ENCODE results near the gene ANGEL1.

The ANGEL1 gene, protein sequence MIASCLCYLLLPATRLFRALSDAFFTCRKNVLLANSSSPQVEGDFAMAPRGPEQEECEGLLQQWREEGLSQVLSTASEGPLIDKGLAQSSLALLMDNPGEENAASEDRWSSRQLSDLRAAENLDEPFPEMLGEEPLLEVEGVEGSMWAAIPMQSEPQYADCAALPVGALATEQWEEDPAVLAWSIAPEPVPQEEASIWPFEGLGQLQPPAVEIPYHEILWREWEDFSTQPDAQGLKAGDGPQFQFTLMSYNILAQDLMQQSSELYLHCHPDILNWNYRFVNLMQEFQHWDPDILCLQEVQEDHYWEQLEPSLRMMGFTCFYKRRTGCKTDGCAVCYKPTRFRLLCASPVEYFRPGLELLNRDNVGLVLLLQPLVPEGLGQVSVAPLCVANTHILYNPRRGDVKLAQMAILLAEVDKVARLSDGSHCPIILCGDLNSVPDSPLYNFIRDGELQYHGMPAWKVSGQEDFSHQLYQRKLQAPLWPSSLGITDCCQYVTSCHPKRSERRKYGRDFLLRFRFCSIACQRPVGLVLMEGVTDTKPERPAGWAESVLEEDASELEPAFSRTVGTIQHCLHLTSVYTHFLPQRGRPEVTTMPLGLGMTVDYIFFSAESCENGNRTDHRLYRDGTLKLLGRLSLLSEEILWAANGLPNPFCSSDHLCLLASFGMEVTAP

DNA sequence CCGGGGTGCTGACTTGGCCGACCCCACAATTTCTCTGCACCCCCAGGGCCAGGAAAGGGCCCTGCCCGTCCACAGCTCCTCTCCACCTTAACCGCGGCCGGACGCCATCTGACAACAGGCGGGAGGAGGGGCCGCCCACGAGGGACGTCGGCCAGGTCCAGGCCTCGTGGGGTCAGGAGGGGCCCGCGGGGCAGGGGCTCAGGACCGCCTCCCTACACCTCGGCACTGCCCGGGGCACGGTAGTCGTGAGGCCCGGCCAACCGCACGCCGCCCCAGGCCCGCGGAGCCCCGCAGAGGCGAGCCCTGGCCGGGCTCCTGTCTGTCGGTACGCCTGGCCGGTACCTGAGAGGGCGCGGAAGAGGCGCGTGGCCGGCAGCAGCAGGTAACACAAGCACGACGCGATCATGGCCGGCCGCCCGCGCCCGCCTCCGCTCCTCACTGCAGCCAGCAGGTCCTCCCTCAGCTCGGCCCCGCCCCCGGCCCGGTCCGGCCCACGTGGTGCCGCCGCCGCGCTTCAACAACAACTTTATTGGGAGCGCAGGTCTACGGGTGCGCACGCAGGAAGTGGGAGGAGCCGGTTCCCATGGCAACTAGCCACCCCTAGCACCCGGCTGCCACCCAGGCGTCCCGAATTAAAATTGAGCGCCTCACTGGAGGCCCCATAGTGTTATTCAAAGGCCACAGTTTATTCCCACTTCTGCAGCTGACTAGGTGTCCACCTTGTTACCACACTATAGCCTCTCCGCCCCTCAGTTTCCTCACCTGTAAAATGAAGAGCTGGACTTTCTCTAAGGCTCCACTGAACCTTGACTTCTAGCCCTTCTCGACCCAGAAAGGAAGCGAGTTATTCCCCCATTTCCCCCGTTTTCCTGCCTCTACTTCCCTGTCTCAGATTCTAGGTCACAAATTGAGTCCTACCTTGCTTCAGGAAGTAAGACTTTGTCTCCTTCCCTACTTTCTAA, at the start of gene ANGEL1:
Gene ANGEL1 (minus strand): TSS at position 461 of the 962 bp plus-strand sequence. CDS start 55 bp downstream, at position 406.
- peak; percentile 99 for DNase-seq

DNA sequence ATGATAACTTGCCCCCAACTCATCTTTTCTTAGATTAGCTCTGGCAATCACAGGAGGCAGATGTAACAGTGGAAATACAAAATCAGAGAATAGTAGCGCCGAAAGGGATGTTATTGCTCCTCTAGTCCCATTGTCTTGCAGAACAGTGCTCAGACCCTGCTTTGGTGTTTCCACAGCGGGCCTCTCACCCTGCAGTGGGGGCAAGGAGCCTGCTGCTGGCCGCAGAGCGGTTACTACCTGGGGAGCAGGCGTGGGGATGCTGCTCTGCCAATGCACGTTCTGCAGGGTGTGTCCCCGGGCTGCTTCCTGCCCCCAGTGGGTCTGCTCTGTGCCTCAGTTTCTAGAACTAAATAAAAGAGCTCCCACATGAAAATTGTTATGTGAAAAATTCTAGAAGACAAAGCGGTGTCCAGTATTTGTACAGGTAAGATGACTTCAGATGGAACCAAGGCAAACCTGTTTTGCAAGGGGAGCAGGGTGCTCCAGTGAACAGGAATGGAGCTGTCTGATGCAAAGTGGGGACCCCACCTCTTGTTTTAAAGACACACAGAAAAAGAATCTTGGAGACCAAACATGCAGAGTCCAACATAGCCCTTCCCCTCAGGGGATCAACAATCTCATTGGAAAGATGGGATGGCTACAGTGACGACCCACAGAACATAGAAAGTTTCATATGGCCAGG, 49.0 kb upstream of the ANGEL1 start:
- DNase-seq: no peak

DNA sequence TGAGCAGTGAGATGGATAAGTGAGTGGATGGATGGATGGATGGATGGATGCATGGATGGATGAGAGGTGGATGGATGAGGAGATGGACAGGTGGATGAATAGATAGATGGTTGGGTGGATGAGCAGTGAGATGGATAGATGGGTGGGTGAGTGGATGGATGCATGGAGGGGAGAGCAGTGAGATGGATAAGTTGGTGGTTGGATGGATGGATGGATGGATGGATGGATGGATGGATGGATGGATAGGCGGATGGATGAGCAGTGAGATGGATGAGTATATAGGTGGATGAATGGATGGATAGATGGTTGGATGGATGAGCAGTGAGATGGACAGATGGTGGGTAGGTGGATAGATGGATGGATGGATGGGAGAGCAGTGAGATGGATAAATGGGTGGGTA, 44.1 kb upstream of the ANGEL1 start:
- no peak for DNase-seq

DNA sequence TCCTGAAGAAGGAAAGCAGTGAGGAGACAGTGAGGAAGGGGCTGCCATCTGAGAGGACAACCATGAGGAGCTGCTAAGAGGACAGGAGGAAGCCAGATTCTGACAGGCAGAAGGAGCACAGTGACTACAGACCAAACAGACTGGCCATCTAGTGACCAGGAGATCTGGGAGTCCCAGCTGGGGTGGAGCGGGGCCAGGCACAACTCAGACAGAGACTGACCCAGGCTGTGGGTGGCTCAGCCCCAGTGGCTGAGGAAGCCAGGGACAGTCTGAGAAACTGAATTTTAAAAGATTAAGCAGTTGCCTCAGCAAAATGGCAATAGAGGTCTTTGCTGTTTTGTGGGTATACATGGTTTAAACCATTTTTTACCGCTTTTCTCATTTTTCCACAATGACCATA, 42.4 kb upstream of the ANGEL1 start:
- DNase-seq: no peak

DNA sequence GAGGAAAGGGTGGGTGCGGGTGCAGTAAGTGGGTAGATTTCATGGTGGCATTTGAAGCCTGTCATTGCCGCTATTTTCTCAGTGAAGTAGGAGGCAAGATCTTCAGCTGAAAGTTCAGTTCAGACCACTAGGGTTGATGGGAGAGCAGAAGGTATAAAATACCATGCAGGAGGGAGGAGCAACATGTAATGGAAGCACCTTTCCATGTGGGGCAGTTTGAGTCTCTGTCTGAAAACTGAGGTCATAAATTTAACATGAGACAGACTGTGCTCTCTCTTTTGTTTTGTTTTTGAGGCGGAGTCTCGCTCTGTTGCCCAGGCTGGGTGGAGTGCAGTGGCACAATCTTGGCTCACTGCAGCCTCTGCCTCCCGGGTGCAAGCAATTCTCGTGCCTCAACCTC, 36.2 kb upstream of the ANGEL1 start:
- peak; percentile 67 for DNase-seq

DNA sequence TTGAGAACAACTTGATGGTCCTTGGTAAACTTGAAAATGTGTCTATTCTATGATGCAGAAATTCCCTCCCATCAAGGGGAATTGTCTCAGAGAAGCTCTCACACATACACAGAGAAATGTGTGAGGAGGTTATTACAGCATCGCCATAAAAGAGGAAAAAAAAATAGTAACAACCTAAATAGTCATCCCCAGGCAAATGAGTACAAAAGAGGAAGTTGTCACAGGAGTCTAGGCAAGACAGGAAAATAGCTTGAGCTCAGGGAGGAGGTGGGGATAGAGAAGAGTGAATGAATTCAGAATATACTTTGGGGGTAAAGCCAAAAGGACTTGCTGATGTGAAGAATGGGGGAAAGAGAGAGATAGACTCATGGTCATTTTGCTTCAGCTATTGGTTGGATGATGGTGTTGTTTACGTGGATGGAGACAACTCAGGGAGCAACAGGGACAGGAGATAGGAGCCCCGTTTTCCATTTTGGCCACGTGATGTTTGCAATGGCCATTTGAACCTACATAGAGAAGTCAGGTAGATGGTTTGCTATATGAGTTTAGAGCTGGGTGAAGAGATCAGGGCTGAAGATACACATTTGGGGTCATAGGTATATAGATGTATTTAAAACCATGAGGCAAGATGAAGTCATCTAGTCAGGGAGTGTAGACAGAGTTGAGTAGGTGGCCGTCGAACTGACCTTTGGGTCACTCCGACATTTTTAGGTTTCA, 33.8 kb upstream of the ANGEL1 start:
- no peak for DNase-seq

DNA sequence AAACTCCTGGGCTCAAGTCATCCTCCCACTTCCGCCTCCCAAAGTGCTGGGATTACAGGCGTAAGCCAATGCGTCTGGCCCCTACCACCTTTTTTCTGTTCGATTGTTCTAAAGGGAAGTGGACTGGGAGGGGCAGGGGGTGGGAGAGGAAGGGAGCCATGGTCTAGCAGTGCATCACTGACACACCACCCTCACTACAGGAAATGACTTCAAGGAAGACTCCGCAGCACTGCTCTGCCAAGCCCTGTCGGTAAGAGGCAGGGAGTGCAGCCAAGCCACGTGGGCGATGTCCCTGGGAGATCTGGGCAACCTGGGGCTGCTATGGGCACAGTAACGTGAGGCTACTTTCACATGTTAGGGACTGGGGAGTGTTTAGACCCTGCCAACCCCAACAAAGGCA, 31.5 kb upstream of the ANGEL1 start:
- peak; percentile 85 for DNase-seq

DNA sequence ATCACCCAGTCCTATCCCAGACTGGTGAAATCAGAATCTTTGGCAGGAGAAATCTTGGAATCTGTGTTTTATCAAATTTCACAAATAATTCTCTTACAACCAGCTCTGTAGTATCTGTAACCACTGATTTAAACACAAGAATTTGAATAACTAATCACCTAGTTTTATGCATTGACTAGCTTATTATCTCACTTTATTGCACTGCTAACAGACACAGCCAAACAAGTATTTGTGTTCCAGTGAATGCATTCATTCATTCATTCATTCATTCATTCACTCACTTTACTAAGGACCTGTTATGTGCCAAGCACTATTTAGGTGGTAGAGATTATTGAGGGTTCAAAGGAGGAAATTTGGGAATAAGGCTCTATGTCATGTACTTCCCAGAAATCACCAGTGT, 29.7 kb upstream of the ANGEL1 start:
- DNase-seq: no peak

DNA sequence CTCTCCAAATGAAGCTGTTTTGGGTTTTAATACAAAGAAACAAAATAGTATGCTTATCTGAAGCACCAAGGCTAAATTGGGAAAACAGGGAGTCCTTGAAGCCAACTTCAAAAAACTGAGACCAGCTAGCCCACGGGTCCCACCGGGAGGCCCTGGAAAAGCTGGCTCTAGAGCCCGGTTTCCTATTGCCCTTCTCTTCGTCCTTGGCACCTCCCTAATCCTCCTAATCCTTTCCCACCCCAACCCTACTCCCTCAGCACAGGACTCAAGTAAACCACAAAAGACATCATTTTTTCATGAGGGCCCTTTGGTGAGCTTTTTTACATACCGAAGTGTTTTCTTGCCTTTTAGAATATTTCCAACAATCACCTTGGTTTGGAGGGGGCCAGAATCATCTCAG, 24.8 kb upstream of the ANGEL1 start:
- DNase-seq: no peak

DNA sequence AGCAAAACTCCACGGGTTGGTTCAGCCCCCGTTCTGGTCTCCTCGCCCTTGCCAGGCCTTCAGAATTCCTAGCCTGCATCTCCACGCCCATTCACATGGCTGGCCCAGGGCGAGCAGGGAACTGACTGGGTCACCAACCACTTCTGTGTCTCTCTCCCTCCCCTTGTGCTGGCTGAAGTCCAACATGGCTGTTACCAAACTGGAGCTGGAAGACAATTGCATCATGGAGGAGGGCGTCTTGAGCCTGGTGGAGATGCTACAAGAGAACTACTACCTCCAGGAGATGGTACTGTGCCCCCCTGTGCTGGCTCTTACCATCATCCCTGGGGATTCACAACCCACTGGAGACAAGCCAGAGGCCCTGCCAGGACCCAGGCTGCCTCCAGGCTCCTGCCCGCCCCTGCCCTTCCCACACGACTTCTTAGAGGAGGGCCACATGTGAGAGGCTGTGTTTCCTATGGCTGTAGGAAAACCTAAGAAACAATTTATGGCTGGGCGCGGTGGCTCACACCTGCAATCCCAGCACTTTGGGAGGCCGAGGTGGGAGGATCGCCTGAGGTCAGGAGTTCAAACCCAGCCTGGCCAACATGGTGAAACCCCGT, 23.4 kb upstream of the ANGEL1 start:
- DNase-seq: peak; percentile 16

DNA sequence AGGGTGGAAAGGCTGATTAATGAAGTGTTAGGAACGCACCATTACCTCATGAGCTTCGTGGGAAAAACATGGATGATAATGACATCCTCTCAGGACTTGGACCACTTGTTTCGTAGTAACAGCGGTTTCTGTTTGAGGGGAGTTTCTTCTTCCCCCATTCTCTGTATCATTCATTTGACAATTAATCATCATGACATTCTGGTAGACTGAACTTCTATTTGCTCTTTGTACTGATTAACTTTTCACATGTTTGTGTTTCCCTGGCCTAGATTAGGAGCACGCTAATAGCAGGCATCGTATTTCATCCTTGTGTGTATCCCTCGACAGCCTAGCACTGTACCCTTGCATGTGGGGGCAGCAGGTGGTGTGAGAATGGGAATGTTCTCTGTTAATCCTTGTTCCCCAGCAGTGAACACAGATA, 21.6 kb upstream of the ANGEL1 start:
- DNase-seq: peak; percentile 27

DNA sequence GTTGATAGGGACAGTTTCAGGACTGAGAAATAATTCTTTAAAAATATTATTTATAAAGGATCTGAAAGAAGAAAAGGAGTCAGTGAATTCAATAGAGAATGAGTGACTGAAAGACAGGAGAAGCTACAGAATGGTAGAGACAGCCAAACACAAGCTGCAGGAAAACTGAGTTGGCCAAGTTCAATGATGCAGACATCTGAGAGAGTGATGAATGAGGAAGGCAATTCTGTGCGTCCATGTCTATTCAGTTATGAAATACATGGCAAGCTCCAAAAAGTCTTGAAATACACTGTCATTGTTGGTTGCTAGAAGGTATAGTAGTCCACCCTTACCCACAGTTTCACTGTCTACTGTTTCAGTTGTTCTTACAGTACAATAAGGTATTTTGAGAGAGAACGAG, 20.3 kb upstream of the ANGEL1 start:
- no peak for DNase-seq

DNA sequence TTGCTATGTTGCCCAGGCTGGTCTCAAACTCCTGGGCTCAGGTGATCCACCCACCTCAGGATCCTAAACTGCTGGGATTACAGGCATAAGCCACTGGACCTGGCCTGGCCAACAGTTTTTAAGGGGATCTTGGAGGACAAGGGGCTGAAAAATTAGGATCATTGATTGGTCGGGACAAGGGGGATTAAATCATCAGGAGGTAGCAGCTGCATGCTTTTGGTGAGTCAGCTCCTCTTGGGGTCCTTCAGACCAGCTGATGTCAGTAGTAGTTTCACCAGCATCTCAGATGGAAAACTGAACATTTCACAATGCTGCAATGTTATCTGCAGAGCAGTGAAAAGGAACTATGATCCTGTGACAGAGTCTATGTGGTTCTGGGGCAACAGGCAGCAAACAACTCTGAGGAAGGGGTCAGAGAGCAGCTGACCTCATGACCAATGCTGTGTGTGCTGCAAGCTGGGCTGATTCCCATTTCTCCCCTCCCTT, 19.9 kb upstream of the ANGEL1 start:
- no peak for DNase-seq

DNA sequence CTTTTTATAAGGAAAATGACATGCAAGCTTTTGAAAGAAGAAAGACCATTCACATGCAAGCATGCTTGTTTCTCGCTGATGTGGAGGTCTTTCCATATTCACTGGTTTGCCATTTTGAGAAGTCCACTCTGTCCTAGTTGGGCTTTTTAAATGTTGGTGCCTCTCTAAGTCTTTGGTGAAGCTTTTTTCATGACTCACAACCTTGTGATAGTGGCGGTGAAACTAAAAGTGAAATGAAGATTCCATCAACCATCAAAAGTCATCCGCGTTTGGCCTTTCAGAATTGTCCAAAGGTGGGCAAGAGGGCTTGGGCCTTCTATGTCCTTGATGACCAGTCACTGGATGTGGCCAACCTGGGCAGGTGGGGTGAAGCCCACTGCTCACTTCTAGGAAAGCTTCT, 17.9 kb upstream of the ANGEL1 start:
- no peak for DNase-seq

DNA sequence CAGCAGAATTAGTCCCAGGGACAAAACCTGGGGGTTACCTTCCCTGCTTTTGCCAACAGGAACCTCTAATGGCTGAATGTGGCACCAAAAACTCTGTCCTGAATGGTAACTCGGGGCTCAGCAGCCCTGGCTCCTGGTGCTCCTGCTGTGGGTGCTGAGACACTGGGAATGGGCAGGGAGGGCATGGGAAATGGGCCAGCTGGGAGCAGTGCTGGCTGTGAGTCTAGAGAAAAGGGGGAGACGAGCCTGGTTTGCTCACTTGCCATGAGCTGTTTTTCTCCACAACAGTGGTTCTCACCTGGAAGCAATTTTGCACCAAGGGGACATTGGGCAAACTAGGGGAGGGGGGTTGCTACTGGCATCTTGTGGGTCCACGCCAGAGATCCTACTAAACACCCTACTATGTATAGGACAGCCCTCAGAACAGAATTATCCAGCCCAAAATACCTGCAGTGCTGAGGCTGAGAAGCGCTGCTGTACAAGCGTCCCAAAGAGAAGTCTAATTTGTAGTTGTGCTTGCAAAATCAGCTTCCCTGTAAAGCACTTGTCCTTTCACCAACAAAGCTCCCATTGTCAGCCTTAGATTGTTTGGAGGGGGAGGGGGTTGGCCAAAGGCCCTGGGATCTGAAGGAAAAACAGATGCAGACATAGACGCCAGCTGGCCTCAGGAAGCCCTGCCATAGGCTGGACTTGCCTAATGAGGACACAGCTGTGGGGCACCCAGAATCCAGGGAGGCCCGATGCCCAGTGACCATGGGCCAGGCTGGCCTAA, 17.2 kb upstream of the ANGEL1 start:
- peak; percentile 44 for DNase-seq

DNA sequence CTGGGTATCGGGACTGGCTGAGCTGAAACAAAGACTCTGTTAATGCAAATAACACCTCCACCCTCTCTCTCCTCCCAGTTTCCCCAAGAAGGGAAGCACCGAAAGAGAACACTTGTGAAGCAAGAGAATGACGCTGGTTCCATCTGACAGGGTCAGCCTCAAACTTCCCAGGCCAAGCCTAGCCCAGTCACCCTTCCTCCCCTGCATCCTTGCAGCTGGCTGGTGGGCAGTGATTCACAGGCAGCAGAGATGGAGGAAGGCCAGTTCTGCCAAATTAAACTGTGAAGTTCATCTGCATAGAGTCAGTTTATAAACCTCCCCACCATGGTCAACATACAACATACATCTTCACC, 16.3 kb upstream of the ANGEL1 start:
- DNase-seq: no peak

DNA sequence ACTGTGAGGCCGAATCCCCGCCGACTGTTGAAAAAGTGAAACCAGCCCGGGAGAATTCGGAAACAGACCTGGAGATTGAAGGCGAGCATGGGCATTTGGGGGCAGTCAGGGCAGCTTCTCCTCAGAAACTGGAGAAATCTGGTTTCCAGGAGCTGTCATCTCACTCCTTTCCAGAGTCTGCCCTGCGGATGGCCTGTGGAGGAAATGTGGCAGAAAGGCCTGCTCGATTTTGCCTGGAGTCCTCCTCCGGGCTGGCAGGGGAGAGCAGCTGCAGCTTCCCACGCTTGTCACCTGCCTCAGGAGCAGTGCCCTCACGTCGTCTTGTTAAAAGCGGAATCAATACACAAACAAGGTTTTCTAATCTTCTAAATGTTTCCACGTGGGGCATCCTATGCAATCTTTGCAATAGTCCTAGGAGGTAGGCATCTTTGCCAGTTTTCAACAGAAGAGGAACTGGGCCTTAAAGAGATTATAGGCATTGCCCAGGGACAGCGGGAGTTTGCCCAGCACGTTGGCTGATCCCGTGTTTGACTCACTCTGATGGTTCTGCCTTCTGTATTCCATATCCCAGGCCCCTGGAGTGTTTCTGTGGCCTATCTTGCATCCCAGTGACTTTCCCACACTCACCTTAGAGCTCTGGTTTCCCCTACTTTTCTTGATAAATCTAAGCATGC, 15.8 kb upstream of the ANGEL1 start:
- DNase-seq: no peak

DNA sequence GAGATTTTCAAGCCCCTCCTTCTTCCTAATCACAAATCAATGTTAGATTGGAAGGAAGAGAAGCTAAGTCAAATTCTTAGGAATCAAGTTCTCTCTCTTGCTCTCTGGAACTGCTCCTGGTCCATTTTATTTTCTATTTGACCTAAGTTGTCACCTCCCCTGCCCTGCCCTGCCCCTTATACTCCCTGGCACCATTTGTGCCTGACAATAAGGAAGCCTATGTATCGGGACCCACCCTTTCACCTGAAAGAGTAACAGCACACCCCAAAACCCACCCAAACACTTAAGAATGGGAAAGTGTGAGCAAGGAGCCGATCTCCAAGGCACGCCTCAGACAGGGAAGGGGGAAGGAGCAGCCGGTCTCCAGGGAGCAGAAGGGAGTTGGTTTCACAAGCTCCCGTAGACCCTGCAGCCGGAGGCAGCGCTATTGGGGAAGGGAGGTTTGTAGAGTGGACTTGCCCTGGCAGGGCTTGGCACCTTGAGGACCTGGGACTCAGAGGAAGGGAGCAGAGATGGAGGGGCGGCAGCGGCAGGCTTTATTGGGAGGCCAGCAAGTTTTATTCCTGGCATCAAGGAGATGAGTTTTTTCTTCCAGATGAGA, 15.1 kb upstream of the ANGEL1 start:
- DNase-seq: no peak

DNA sequence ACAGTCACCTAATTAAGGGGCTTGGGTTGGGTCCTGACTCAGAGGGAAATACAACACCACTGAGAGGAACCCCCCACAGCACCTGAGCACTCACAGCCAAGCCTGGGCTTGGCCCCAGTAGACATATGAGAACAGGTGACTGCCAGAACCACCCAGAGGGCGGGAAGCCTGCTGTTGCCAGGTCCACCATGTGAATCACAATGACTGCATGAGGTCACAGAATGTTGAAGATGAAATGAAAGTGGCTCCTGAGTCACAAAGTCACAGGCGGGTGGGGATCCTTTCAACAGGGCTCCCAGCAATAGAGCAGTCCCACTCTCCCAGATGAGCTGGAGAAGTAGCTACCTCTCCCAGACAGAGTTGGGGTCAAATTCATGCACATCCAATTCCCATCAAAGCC, 13.4 kb upstream of the ANGEL1 start, which contains the start of gene LRRC74A:
Gene LRRC74A (plus strand): TSS at position 287 of the 400 bp plus-strand sequence. CDS start 290 bp downstream, outside the sequence.
- DNase-seq: peak; percentile 58

DNA sequence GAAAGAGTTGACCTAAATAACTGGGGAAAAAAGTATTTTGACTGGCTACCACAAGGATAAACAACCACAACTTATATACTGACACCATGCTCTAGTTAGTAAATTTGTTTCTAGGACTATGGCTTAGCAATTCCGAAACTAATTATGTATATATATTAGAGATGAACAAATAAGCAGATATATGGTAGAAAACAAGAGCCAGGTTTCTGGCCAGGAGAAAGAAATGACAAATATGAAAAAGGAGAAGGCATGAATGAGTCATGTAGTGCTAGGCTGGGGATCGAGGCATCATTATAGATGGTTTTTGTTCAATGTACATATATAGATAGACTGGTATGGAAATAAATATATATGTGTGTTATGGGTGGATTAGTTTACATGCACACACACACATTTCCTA, 8.0 kb upstream of the ANGEL1 start:
- DNase-seq: no peak

Measured in NCI-H69 (cell line).